Nucleus accumbens (tissue), 56 donors: ENCODE data around the gene SARNP.

Experiments
- DNase-seq, 56 donors: peaks; one replicate each; lab custom pipeline; 2025; lab: John Stamatoyannopoulos, UW

SARNP gene

DNA sequence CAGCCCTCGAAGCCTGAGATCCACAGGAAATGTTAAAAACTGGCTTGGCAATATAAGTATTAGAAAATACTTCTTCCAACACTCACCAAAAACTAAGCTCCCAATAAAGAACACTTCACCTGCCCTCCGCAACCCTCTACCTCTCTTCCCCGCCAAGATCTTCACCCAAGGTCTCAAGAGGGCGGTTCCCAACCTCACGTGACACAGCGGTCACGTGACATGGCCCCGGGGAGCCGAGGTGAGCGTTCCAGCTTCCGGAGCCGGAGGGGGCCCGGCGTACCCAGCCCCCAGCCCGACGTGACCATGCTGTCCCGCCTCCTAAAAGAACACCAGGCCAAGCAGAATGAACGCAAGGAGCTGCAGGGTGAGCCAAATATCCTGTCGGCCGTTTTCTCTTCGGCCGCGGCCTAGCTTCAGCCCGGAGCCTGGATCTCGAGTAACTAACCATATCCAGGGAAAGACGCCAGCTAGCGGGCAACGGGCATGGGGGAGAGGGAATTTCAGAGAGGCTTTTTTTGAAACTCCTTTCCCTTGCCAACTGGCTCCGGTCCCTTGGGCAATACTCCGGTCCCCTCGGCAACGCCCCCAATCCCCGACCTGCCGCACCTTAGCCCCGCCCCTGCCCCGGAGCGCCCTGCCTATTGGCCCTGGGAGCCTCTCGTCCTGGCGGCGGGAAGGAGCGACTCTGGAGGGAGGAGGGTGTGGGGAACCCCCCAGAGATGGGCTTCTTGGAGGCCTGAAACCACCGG lies 101.5 kb downstream of the SARNP start, which contains the start of gene BLOC1S1:
TSS of gene BLOC1S1 (plus strand) at position 214 of the 749 bp plus-strand sequence. CDS start at position 220, 6 bp downstream.
- DNase-seq: peak in 54 of 56 donors; percentile 48 to 94 (median 82)

- no peak for DNase-seq
Observed at GRCh38 chr12:55715169-55715764, 102.3 kb downstream of the SARNP start.

DNA sequence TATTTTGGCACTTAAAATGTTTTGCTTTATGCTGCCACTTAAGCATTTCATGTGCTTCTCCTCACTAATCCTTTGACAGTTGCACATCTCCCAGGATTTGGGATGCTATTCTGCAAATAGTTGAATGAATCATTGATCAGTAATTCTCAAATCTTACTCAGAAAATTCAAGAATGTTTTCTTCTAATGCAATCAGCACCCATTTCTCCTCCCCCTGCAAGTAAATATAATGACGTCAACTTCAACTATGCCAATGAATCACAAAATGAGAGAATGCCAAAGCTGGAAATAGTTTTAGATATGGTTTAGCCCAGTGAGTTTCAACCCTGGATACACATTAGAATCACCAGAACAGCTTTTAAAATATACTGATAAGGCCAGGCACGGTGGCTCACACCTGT lies 103.8 kb downstream of the SARNP start:
- DNase-seq: no peak

- no peak for DNase-seq
Observed at GRCh38 chr12:55712700-55713415, 104.7 kb downstream of the SARNP start.

DNA sequence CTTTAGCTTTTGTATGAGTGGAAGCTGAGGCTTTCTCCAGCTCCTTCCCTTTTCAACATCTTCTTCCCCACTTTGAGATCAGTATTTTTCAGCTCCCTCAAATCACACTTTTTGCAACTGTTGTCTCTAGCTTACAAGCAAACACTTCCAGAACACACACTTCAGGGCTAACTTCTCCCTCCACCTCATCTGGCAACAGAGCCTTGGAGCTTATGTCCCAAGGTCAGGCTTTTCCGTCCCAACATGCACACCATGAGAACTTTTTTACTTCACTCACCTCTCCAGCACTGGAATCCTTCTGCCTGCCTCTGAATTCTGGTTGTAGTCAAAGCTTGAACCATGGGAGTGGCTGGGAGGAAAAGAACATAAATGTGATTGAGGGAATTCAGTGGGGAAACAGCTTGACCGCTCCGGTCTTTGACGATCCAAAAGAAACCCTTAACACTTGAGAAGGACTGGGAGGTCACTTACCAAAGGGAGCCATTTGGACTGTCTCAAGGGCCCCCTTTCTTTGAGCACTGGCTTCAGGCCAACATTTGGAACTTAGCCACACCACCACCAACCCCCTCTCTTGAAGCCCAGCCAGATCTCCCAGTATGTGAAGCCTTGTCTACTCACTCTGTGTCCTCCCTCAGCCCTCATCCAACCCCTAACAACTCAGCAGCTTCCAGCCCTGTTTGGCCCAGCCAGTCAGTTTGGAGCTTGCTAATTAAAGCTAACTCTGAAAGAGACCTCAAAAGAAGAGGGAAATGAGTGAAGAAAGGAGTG lies 105.6 kb downstream of the SARNP start:
- DNase-seq: peak in 33 of 56 donors; percentile 8 to 72 (median 30)

DNA sequence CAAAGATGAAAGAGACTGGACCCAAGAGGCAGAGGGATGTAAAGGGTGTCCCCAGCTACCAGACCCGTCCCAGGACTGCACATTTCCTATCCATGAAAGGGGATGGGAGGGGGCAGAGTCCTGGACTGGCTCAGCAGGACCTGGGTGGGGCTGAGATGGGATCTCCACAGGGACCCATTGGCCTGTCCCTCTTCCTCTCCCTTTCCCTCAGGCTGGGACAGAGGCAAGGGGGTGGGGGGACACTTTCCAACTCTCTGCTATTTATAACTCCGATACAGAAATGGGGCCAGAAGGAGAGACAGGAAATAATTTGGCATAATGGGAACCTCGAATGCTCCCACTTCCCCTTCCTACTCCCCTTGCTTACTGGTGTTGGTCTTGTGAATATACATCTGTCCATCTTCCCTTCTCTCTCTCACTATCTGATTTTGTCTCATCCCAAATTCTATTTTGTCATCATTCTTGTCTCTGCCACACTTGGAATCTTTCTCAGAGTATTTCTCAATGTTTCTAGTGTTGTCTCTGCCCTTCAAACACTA lies 108.8 kb downstream of the SARNP start:
- no peak for DNase-seq

DNA sequence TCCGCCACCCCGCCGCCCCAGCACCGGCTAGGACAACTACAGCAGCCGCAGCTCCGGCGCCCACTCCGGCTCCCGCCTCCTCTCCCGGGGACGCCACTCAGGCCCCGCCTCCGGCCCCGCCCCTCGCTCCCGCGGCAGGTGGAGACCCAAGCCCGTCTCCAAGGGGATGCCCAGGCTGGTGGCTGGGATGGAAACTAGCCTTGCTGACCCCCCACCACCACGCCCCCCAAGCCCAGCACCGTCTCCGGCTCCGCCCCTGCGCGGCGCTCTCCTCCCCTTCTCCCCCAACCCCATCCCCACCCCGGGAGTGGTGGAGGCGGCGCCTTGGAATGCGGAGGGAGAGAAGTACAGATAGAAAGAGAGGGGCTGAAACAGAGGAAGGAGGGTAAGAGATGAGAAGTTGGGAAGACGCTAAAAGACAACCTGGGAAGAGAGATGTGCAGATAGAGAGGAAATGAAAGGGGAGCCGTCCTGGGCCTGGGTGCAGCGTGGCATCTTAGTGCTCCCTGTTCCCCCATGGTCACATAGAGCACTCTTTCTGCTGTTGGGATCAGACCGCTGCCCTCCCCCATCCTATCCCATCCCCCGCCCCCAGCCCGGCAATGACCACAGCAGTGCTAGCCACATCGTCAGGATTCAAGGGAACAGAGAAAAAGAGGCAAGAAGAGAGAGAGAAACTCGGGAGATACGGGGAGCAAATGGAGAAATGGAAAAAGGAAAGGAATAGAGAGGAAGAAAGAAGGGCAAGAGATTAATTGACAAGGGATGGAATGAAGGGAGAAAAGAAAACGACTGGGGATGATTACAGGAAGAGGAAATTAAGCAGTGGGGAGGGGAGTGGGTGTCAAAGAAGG lies 109.5 kb downstream of the SARNP start, which contains the start of gene ITGA7:
TSS of gene ITGA7 (minus strand) at position 64 of the 854 bp plus-strand sequence. CDS start 222 bp downstream, outside the sequence.
- DNase-seq: peak in 50 of 56 donors; percentile 19 to 79 (median 52)
